ENCODE data around the gene KLHL35. TPM values are rescaled to one million over a fixed set of nuclear protein-coding genes. Genes with fewer than 3 reads are reported as not detected.

The KLHL35 gene
- total and polyA plus RNA-seq, 4 donors, result 0.07 to 0.42 (median 0.15) TPM; not detected in 1

DNA sequence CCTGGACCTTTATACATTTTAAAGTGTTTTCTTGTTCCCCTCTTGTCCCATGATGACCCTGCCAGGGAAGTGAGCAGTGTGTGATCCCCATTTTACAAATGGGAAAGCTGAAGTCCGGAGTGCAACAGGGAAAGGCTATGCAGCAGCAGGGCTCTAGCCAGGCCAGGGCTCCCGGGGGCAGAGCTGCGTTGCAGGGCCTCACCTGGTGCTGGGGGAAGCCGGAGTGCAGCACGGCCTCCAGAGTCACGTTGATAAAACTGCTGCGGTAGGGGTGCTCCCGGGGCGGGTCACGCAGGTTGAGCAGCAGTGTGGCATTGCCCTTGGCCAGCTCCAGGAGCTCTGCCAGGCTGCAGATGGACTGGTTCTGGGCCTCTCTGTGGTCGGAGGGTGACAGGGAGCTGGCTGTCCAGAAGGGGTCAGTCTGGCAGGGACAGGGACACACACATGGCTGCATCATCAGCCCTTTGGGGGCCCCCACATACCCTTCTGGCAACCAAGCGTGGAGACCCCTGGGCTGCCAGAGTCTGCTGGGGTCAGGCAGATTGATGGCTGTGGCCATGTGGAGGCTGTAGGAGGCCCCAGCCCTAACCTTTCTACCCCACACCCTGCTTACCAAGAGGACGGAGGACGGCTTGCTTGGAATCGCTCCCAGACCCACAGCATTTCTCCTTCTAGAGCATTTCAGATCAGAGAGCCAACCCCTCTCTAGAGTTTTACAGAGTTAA is 9.3 kb upstream of the KLHL35 start:
- no peaks in the 10 kb centered on the region for H3K36me3 ChIP-seq (ENCODE audit: control insufficient read depth in 4 of 4, insufficient read depth in 3 of 4, low read depth in 1 of 4, low read length in 3 of 4)
- DNase-seq (ENCODE audit: low spot score), result no peak

DNA sequence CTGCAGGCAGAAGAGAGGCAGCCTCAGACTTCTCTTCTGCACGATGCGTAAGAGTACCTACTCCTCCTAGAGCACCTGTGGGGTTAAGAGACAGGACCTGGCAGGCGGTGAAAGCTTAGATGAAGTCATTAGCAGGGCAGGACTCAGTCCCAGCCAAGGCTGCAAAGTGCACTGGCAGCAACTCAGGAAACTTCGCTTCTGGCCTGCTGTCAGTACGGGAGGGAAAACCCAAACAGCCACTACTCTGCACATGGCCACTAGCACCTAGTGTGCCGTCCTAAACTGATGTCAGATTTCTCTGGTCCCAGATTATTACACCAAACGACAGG is 8.8 kb upstream of the KLHL35 start:
- Histone ChIP-seq H3K9ac (ENCODE audit: low read depth in 1 of 2, low read length in 2 of 2) (no peak overlapping the region), H3K27ac (ENCODE audit: low read depth in 1 of 2, low read length in 2 of 2) (no peak overlapping the region), H3K4me1 (ENCODE audit: control insufficient read depth in 4 of 4, insufficient read depth in 4 of 4, low read length in 3 of 4) (no peaks in the 10 kb centered on the region), H3K27me3 (ENCODE audit: control insufficient read depth in 4 of 4, insufficient read depth in 4 of 4, low read length in 3 of 4) (no peaks in the 10 kb centered on the region), H3K4me3 (ENCODE audit: low read depth in 1 of 3, low read length in 3 of 3) (no peak overlapping the region), H3K36me3 (ENCODE audit: control insufficient read depth in 4 of 4, insufficient read depth in 3 of 4, low read depth in 1 of 4, low read length in 3 of 4) (no peaks in the 10 kb centered on the region), H3K9me3 (ENCODE audit: control insufficient read depth in 4 of 4, low read length in 3 of 4) (no peaks in the 10 kb centered on the region)
- DNase-seq (ENCODE audit: low spot score), result no peak
- TF ChIP-seq, protein P1, sequence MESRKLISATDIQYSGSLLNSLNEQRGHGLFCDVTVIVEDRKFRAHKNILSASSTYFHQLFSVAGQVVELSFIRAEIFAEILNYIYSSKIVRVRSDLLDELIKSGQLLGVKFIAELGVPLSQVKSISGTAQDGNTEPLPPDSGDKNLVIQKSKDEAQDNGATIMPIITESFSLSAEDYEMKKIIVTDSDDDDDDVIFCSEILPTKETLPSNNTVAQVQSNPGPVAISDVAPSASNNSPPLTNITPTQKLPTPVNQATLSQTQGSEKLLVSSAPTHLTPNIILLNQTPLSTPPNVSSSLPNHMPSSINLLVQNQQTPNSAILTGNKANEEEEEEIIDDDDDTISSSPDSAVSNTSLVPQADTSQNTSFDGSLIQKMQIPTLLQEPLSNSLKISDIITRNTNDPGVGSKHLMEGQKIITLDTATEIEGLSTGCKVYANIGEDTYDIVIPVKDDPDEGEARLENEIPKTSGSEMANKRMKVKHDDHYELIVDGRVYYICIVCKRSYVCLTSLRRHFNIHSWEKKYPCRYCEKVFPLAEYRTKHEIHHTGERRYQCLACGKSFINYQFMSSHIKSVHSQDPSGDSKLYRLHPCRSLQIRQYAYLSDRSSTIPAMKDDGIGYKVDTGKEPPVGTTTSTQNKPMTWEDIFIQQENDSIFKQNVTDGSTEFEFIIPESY (IDR thresholded peaks at IDR 0.05), result no peak
- TF ChIP-seq SP1 (IDR thresholded peaks at IDR 0.05), result no peak
- no peak for TF ChIP-seq FOXA1 (IDR thresholded peaks at IDR 0.05)
- TF ChIP-seq, protein P2, sequence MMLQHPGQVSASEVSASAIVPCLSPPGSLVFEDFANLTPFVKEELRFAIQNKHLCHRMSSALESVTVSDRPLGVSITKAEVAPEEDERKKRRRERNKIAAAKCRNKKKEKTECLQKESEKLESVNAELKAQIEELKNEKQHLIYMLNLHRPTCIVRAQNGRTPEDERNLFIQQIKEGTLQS (IDR thresholded peaks at IDR 0.05), result no peak
- TF ChIP-seq, protein P3, sequence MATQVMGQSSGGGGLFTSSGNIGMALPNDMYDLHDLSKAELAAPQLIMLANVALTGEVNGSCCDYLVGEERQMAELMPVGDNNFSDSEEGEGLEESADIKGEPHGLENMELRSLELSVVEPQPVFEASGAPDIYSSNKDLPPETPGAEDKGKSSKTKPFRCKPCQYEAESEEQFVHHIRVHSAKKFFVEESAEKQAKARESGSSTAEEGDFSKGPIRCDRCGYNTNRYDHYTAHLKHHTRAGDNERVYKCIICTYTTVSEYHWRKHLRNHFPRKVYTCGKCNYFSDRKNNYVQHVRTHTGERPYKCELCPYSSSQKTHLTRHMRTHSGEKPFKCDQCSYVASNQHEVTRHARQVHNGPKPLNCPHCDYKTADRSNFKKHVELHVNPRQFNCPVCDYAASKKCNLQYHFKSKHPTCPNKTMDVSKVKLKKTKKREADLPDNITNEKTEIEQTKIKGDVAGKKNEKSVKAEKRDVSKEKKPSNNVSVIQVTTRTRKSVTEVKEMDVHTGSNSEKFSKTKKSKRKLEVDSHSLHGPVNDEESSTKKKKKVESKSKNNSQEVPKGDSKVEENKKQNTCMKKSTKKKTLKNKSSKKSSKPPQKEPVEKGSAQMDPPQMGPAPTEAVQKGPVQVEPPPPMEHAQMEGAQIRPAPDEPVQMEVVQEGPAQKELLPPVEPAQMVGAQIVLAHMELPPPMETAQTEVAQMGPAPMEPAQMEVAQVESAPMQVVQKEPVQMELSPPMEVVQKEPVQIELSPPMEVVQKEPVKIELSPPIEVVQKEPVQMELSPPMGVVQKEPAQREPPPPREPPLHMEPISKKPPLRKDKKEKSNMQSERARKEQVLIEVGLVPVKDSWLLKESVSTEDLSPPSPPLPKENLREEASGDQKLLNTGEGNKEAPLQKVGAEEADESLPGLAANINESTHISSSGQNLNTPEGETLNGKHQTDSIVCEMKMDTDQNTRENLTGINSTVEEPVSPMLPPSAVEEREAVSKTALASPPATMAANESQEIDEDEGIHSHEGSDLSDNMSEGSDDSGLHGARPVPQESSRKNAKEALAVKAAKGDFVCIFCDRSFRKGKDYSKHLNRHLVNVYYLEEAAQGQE (IDR thresholded peaks at IDR 0.05), result no peak
- 77% methylated on average over 7 of the region's 7 CpGs for WGBS

More for the DNA sequence above, 9.3 kb upstream of the KLHL35 start:
- H3K27me3 ChIP-seq (ENCODE audit: control insufficient read depth in 4 of 4, insufficient read depth in 4 of 4, low read length in 3 of 4), result no peaks in the 10 kb centered on the region
- no peak overlapping the region for H3K27ac ChIP-seq (ENCODE audit: low read depth in 1 of 2, low read length in 2 of 2)
- no peak overlapping the region for H3K4me3 ChIP-seq (ENCODE audit: low read depth in 1 of 3, low read length in 3 of 3)
- H3K9ac ChIP-seq (ENCODE audit: low read depth in 1 of 2, low read length in 2 of 2), result no peak overlapping the region
- 90% methylated on average over 15 of the region's 15 CpGs for WGBS
- no peaks in the 10 kb centered on the region for H3K9me3 ChIP-seq (ENCODE audit: control insufficient read depth in 4 of 4, low read length in 3 of 4)
- TF ChIP-seq, protein P1 (IDR thresholded peaks at IDR 0.05), result no peak
- no peak for TF ChIP-seq RXRA (IDR thresholded peaks at IDR 0.05)
- TF ChIP-seq NR2F2 (IDR thresholded peaks at IDR 0.05), result no peak
- TF ChIP-seq, protein P3 (IDR thresholded peaks at IDR 0.05), result no peak
- no peak for TF ChIP-seq TAF1 (conservative IDR thresholded peaks at IDR 0.05)
- TF ChIP-seq, protein P2 (IDR thresholded peaks at IDR 0.05), result no peak
- no peak for TF ChIP-seq FOXA2 (IDR thresholded peaks at IDR 0.05)
- no peak for TF ChIP-seq HNF4G (IDR thresholded peaks at IDR 0.05)
- no peak for TF ChIP-seq EGR1 (IDR thresholded peaks at IDR 0.05; ENCODE audit: low read depth in 2 of 2)
- TF ChIP-seq RAD21 (IDR thresholded peaks at IDR 0.05), result no peak
- no peak for TF ChIP-seq FOXA1 (IDR thresholded peaks at IDR 0.05)
- H3K4me1 ChIP-seq (ENCODE audit: control insufficient read depth in 4 of 4, insufficient read depth in 4 of 4, low read length in 3 of 4), result no peaks in the 10 kb centered on the region

Data from liver (tissue), 9 donors.